Right lobe of liver (tissue), 6 donors: ENCODE measurements around the gene PDK1. TPM values are rescaled to one million over a fixed set of nuclear protein-coding genes. Genes with fewer than 3 reads are reported as not detected.

Experiments
- ATAC-seq, 4 donors: fragments of 200-7000 bp; cut with Tn5 transposase; one replicate each; pipeline ENCODE4 v1.9.1; 2020; ENCODE audit warnings: mild to moderate bottlenecking in 4 of 4, moderate library complexity in 4 of 4
- DNase-seq, 3 donors: peaks; one replicate each; pipeline ENCODE4 v3.0.0-alpha.2; 2020
- H3K27ac ChIP-seq, 3 donors: fragments of 200-600 bp; one replicate each; pipeline ENCODE4 v1.8.0; 2022
- H3K27me3 ChIP-seq, 2 donors: fragments of 200-600 bp; one replicate each; pipeline ENCODE4 v1.8.0; 2022
- H3K36me3 ChIP-seq, 4 donors: fragments of 200-600 bp; sonication (generic) in 1 of 4; one replicate each; pipeline versions ENCODE4 v1.5.1 to v1.8.0; 2017 to 2022; ENCODE audit warnings: control low read depth in 1 of 4
- H3K4me1 ChIP-seq, 4 donors: fragments of 200-600 bp; sonication (generic) in 1 of 4; one replicate each; pipeline versions ENCODE4 v1.5.1 to v1.8.0; 2017 to 2022; ENCODE audit warnings: control low read depth in 1 of 4
- H3K4me3 ChIP-seq, 3 donors: fragments of 200-600 bp; one replicate each; pipeline ENCODE4 v1.8.0; 2022
- H3K9me3 ChIP-seq, 4 donors: fragments of 200-600 bp; sonication (generic) in 1 of 4; one replicate each; pipeline versions ENCODE4 v1.5.1 to v1.8.0; 2017 to 2022; ENCODE audit warnings: control low read depth in 1 of 4
- POLR2A ChIP-seq: fragments of 450-650 bp; IDR thresholded peaks from one replicate; pipeline ENCODE4 v1.6.1; 2017; ENCODE audit warnings: antibody characterized with exemption, mild to moderate bottlenecking
- WGBS: methylation state at CpG from one replicate; pipeline ENCODE4 v1.1.6; 2018; ENCODE audit warnings: low coverage, low lambda C conversion rate; ENCODE audit not compliant: insufficient coverage; ENCODE audit errors: missing lambda C conversion rate; 5-methylcytosine and 5-hydroxymethylcytosine counted together
- intact Hi-C, 2 donors: fragments of 100-400 bp; cut with DNase I; formaldehyde crosslinking; loops; one replicate each; pipeline versions ENCODE4 v1.11.2 to v1.14.1; 2022
- total RNA-seq, 6 experiments: library from RNA; depleted of rRNA in 2 of 6; stranded (reverse); fragments of >200 nt in 2 of 6; fragmentation: NEBNext Ultra II Directional in 3 of 6; extraction: Animal tissue kit (Norgen Biotek cat#: 25700) in 3 of 6; gene quantifications; one replicate each; pipeline versions ENCODE4 v1.1.0 to v1.2.4, GENCODE V29; 2016 to 2023
- TF ChIP-seq, protein P1 (sequence below), 4 donors: fragments of 200-600 bp in 3 of 4; fragments of 450-650 bp in 1 of 4; IDR thresholded peaks; one replicate each; pipeline versions ENCODE4 v1.5.1 to v1.8.0; 2016 to 2022; ENCODE audit warnings: antibody characterized with exemption in 4 of 4, mild to moderate bottlenecking in 2 of 4
- donor health status: DM: no; HTN: yes; CAD: no.
- donor health status: DM: no; HTN: no; CAD: no.
- donor health status: DM: no; HTN: no; CAD: no.
- donor health status: DM: no; HTN: yes; CAD: no.
- donor health status: DM: no; HTN: yes; CAD: no.

PDK1 gene
- total RNA-seq, 6 experiments from 2014 or later = 5.0 to 34.1 (median 9.6) TPM

GRCh38 chr2:172635548-172635947 is 79.7 kb downstream of the PDK1 start:
- Histone ChIP-seq H3K27ac (no peak overlapping the region), H3K36me3 (no peaks in the 10 kb centered on the region), H3K4me1 (peaks cover 0 to 3% (median 0%) of the 10 kb centered on the region in 4 donors), H3K4me3 (no peak overlapping the region), H3K27me3 (no peaks in the 10 kb centered on the region), H3K9me3 (no peaks in the 10 kb centered on the region)
- intact Hi-C loops = no loop called here
- ATAC-seq (no peak), DNase-seq (no peak)
- 94% methylated on average over 5 of the region's 5 CpGs for WGBS
- TF ChIP-seq POLR2A = no peak
- TF ChIP-seq, protein P1, sequence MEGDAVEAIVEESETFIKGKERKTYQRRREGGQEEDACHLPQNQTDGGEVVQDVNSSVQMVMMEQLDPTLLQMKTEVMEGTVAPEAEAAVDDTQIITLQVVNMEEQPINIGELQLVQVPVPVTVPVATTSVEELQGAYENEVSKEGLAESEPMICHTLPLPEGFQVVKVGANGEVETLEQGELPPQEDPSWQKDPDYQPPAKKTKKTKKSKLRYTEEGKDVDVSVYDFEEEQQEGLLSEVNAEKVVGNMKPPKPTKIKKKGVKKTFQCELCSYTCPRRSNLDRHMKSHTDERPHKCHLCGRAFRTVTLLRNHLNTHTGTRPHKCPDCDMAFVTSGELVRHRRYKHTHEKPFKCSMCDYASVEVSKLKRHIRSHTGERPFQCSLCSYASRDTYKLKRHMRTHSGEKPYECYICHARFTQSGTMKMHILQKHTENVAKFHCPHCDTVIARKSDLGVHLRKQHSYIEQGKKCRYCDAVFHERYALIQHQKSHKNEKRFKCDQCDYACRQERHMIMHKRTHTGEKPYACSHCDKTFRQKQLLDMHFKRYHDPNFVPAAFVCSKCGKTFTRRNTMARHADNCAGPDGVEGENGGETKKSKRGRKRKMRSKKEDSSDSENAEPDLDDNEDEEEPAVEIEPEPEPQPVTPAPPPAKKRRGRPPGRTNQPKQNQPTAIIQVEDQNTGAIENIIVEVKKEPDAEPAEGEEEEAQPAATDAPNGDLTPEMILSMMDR (IDR thresholded peaks at IDR 0.05) = no peak

- H3K27ac ChIP-seq = no peak overlapping the region
- ATAC-seq = no peak
- peaks cover 0 to 3% (median 0%) of the 10 kb centered on the region in 4 donors for H3K4me1 ChIP-seq
- no peak for TF ChIP-seq POLR2A
- TF ChIP-seq, protein P1 (IDR thresholded peaks at IDR 0.05) = no peak
- no peaks in the 10 kb centered on the region for H3K27me3 ChIP-seq
- no peaks in the 10 kb centered on the region for H3K9me3 ChIP-seq
- H3K4me3 ChIP-seq = no peak overlapping the region
- no peak for DNase-seq
- 71% methylated on average over 3 of the region's 3 CpGs for WGBS
- no peaks in the 10 kb centered on the region for H3K36me3 ChIP-seq
- intact Hi-C loops = no loop called here
Observed at GRCh38 chr2:172639256-172639655, 83.4 kb downstream of the PDK1 start.

DNA sequence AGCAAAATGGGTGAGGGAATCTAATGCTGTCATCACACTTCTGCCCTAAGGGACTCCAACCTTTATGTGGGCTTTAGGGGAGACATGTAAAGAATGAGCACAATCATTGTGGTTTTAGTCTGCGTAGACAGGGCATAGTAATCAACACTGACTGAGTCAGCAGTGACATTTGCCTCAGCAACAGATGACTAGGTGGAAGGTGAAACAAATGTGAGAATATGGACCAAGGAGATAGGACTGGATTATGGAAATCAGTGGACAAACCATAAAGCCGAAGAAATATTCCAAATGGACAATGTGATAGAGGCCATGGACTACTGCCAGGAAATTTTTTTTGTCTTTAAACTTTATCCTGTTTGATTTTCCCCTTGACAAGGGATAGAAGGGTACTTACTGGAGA is 83.9 kb downstream of the PDK1 start:
- TF ChIP-seq POLR2A = no peak
- TF ChIP-seq, protein P1 (IDR thresholded peaks at IDR 0.05) = no peak
- DNase-seq (no peak), ATAC-seq (no peak)
- WGBS = 54% methylated on average over 2 of the region's 2 CpGs
- Histone ChIP-seq H3K9me3 (no peaks in the 10 kb centered on the region), H3K27ac (no peak overlapping the region), H3K4me3 (no peak overlapping the region), H3K36me3 (no peaks in the 10 kb centered on the region), H3K27me3 (no peaks in the 10 kb centered on the region), H3K4me1 (no peaks in the 10 kb centered on the region)
- intact Hi-C loops = no loop called here

GRCh38 chr2:172640389-172640788 is 84.5 kb downstream of the PDK1 start:
- Histone ChIP-seq H3K36me3 (no peaks in the 10 kb centered on the region), H3K4me3 (no peak overlapping the region), H3K4me1 (no peaks in the 10 kb centered on the region), H3K27ac (no peak overlapping the region), H3K9me3 (no peaks in the 10 kb centered on the region), H3K27me3 (no peaks in the 10 kb centered on the region)
- no peak for TF ChIP-seq POLR2A
- TF ChIP-seq, protein P1 (IDR thresholded peaks at IDR 0.05) = no peak
- ATAC-seq (no peak), DNase-seq (no peak)
- intact Hi-C loops = no loop called here
